T-cell (primary cell): ENCODE measurements around the gene HES5. TPM values are rescaled to one million over a fixed set of nuclear protein-coding genes. Genes with fewer than 3 reads are reported as not detected.
A peak's percentile ranks its signal among the peaks of the same experiment; 100 is the strongest.

Experiments
- ATAC-seq, 4 experiments: fragments of 200-7000 bp in 3 of 4; fragments of 150-1000 bp in 1 of 4; cut with Tn5 transposase; replicated peaks in 1 of 4; 1 replicate in 3 of 4; 2 replicates in 1 of 4; pipeline ENCODE4 v1.10.0; 2021; ENCODE audit warnings: moderate library complexity in 3 of 4, mild to moderate bottlenecking in 2 of 4, moderate number of reproducible peaks in 1 of 4
- CTCF ChIA-PET, 2 donors: fragments of 300-600 bp; sonication (Branson Sonifier 250); formaldehyde crosslinking; loops; one replicate each; lab custom pipeline; 2022; ENCODE audit warnings: antibody characterized with exemption in 2 of 2; lab: Charles Lee
- POLR2A ChIA-PET, 2 donors: fragments of 300-600 bp; sonication (Branson Sonifier 250); formaldehyde crosslinking; loops; one replicate each; lab custom pipeline; 2022; ENCODE audit warnings: antibody characterized with exemption in 2 of 2; lab: Charles Lee
- DNase-seq, 35 experiments: peaks; one replicate each; pipeline versions ENCODE4 v3.0.0 to v3.0.0-alpha.2; 2013 to 2023
- H3K27ac ChIP-seq: one replicate; pipeline ENCODE4 v1.5.1; 2013; ENCODE audit warnings: low read length
- H3K27me3 ChIP-seq, 2 experiments: replicated peaks in 1 of 2; 1 replicate in 1 of 2; 2 replicates in 1 of 2; pipeline versions ENCODE4 v1.6.1 to v1.7.0; 2013; ENCODE audit warnings: low read length in 1 of 2, mixed read lengths in 1 of 2; ENCODE audit not compliant: control insufficient read depth in 2 of 2, insufficient read depth in 2 of 2; ENCODE audit errors: extremely low read depth in 1 of 2
- H3K36me3 ChIP-seq, 2 donors: 1 replicate in 1 of 2; 2 replicates in 1 of 2; pipeline versions ENCODE4 v1.6.1 to v1.7.0; 2013; ENCODE audit warnings: low read length in 1 of 2; ENCODE audit not compliant: control insufficient read depth in 2 of 2, insufficient read depth in 1 of 2; ENCODE audit errors: extremely low read depth in 1 of 2
- H3K4me1 ChIP-seq, 2 experiments: 1 replicate in 1 of 2; 2 replicates in 1 of 2; pipeline versions ENCODE4 v1.6.1 to v1.7.0; 2013; ENCODE audit warnings: low read length in 2 of 2, mixed read lengths in 1 of 2; ENCODE audit not compliant: insufficient read depth in 2 of 2, control insufficient read depth in 1 of 2; ENCODE audit errors: extremely low read depth in 1 of 2
- H3K4me3 ChIP-seq, 2 donors: 1 replicate in 1 of 2; 2 replicates in 1 of 2; pipeline versions ENCODE4 v1.5.1 to v1.7.0; 2013; ENCODE audit warnings: mild to moderate bottlenecking in 2 of 2, low read length in 1 of 2, moderate library complexity in 1 of 2; ENCODE audit not compliant: control insufficient read depth in 1 of 2; ENCODE audit errors: extremely low read depth in 1 of 2
- H3K9me3 ChIP-seq: 2 replicates; pipeline ENCODE4 v1.7.0; 2013
- H3K27ac Mint-ChIP-seq, 2 donors: one replicate each; pipeline ENCODE4 v1.8.0; 2020 to 2021; ENCODE audit warnings: mild to moderate bottlenecking in 2 of 2, mixed read lengths in 2 of 2
- H3K27me3 Mint-ChIP-seq, 2 donors: one replicate each; pipeline ENCODE4 v1.8.0; 2021 to 2022; ENCODE audit warnings: mixed read lengths in 2 of 2
- H3K36me3 Mint-ChIP-seq: one replicate; pipeline ENCODE4 v1.8.0; 2021; ENCODE audit warnings: mixed read lengths
- H3K4me1 Mint-ChIP-seq, 3 donors: one replicate each; pipeline ENCODE4 v1.8.0; 2020 to 2022; ENCODE audit warnings: mixed read lengths in 3 of 3, mild to moderate bottlenecking in 1 of 3
- H3K4me3 Mint-ChIP-seq, 3 donors: one replicate each; pipeline ENCODE4 v1.8.0; 2020 to 2022; ENCODE audit warnings: mild to moderate bottlenecking in 3 of 3, mixed read lengths in 3 of 3, moderate library complexity in 3 of 3
- H3K9me3 Mint-ChIP-seq, 3 donors: one replicate each; pipeline ENCODE4 v1.8.0; 2020 to 2022; ENCODE audit warnings: mixed read lengths in 3 of 3
- WGBS: methylation state at CpG from one replicate; pipeline ENCODE4 v1.1.5; 2013; ENCODE audit warnings: missing lambda C conversion rate; ENCODE audit not compliant: insufficient coverage; 5-methylcytosine and 5-hydroxymethylcytosine counted together
- total RNA-seq, 35 experiments: library from RNA in 6 of 35; stranded (reverse) in 6 of 35; fragments of 120-200 nt in 1 of 35; gene quantifications; one replicate each; pipeline versions ENCODE4 v1.2.1 to v1.2.4 and lab custom pipeline; 2013 to 2026

Gene HES5
- total RNA-seq, 5 donors from 2014 or later (not counting 1 experiment from before 2014, with no cell fraction given), result not detected

GRCh38 chr1:2506901-2507565, 23.0 kb downstream of the HES5 start:
- H3K36me3 ChIP-seq, result peaks cover 10 to 38% of the 10 kb centered on the region in 2 donors
- H3K36me3 Mint-ChIP-seq, result peaks cover 12% of the 10 kb centered on the region
- no peak overlapping the region for H3K4me3 ChIP-seq
- peaks cover 0 to 4% of the 10 kb centered on the region in 2 experiments for H3K4me1 ChIP-seq
- no peaks in the 10 kb centered on the region for H3K27me3 Mint-ChIP-seq
- H3K9me3 Mint-ChIP-seq, result no peaks in the 10 kb centered on the region
- ATAC-seq (no peak), DNase-seq (no peak)
- ChIA-PET POLR2A (no interaction called here), CTCF (no interaction called here)
- no peaks in the 10 kb centered on the region for H3K9me3 ChIP-seq
- no peak overlapping the region for H3K4me3 Mint-ChIP-seq
- WGBS, result 75% methylated on average over 15 of the region's 15 CpGs
- H3K4me1 Mint-ChIP-seq, result no peaks in the 10 kb centered on the region
- no peak overlapping the region for H3K27ac Mint-ChIP-seq
- no peaks in the 10 kb centered on the region for H3K27me3 ChIP-seq
- H3K27ac ChIP-seq, result no peak overlapping the region

DNA sequence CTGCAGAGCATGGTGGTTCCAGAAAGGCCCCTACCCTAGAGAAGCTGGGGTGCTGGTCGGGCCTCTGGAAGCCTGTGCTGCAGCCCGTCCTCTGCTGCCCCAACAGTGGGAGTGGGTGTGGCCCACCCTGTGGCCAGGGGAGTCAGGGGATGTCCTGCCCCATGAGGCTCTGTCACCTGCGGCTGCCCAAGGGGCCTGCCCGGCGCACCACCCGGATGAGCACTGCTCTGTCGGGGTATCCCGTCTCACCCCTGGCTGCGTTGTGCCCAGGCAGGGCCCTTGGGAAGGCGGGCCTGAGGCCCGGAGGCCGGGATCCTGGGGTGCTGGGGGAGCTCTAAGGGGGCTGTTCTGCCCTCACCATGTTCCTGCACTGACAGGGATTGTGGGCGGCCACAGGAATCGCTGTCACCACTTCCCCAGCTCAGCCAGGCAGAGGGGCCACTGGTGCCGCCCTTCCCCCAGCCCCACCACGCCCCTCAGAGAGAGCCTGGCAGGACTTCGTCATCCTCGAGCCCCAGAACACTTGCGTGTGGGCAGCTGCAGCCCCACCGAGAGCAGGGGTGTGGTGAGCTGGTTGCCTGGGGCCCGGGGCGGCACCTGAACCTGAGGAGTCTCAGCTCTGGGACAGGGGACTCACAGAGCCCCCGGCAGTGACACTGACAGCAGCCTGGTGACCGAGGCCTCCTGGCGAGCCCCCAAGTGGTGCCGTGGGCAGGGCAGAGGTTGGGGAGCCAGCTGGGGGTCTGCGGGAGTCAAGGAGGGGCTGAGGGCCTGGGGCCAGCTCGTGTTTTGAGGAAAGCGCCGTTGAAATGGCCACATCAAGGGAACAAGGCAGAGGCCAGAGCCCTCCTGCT, 23.8 kb downstream of the HES5 start:
- 72% methylated on average over 29 of the region's 30 CpGs for WGBS
- Mint-ChIP-seq H3K4me1 (no peaks in the 10 kb centered on the region), H3K9me3 (no peaks in the 10 kb centered on the region), H3K27ac (no peak overlapping the region), H3K27me3 (no peaks in the 10 kb centered on the region), H3K4me3 (no peak overlapping the region), H3K36me3 (peaks cover 9% of the 10 kb centered on the region)
- POLR2A ChIA-PET, result no interaction called here
- Histone ChIP-seq H3K27me3 (no peaks in the 10 kb centered on the region), H3K9me3 (no peaks in the 10 kb centered on the region), H3K36me3 (peaks cover 5 to 30% of the 10 kb centered on the region in 2 donors), H3K27ac (no peak overlapping the region), H3K4me3 (no peak overlapping the region), H3K4me1 (peaks cover 0 to 8% of the 10 kb centered on the region in 2 experiments)
- DNase-seq (no peak), ATAC-seq (peak in 1 of 4 experiments; percentile 7)
- CTCF ChIA-PET, result no interaction called here

- CTCF ChIA-PET, result no interaction called here
- peaks cover under 1 to 2% (median 1%) of the 10 kb centered on the region in 3 donors for H3K4me1 Mint-ChIP-seq
- ATAC-seq, result no peak
Observed at GRCh38 chr1:2505461-2505994, 24.5 kb downstream of the HES5 start.

GRCh38 chr1:2504949-2505272, 25.2 kb downstream of the HES5 start:
- no peak overlapping the region for H3K27ac ChIP-seq
- DNase-seq (no peak), ATAC-seq (no peak)
- H3K9me3 ChIP-seq, result no peaks in the 10 kb centered on the region
- H3K27me3 ChIP-seq, result no peaks in the 10 kb centered on the region
- Mint-ChIP-seq H3K27me3 (no peaks in the 10 kb centered on the region), H3K27ac (no peak overlapping the region), H3K9me3 (no peaks in the 10 kb centered on the region), H3K36me3 (peaks cover 9% of the 10 kb centered on the region), H3K4me1 (peaks cover 6 to 8% (median 8%) of the 10 kb centered on the region in 3 donors), H3K4me3 (no peak overlapping the region)
- ChIA-PET CTCF (no interaction called here), POLR2A (no interaction called here)
- WGBS, result 68% methylated on average over 14 of the region's 22 CpGs
- H3K4me1 ChIP-seq, result peaks cover 4 to 20% of the 10 kb centered on the region in 2 experiments
- H3K4me3 ChIP-seq, result no peak overlapping the region
- peaks cover 5 to 17% of the 10 kb centered on the region in 2 donors for H3K36me3 ChIP-seq

More at GRCh38 chr1:2505461-2505994, 24.5 kb downstream of the HES5 start:
- Histone ChIP-seq H3K4me1 (peaks cover under 1 to 13% of the 10 kb centered on the region in 2 experiments), H3K27me3 (no peaks in the 10 kb centered on the region), H3K9me3 (no peaks in the 10 kb centered on the region), H3K4me3 (no peak overlapping the region), H3K36me3 (peaks cover 5 to 23% of the 10 kb centered on the region in 2 donors), H3K27ac (no peak overlapping the region)
- POLR2A ChIA-PET, result no interaction called here
- Mint-ChIP-seq H3K36me3 (peaks cover 9% of the 10 kb centered on the region), H3K9me3 (no peaks in the 10 kb centered on the region), H3K27me3 (no peaks in the 10 kb centered on the region), H3K27ac (no peak overlapping the region), H3K4me3 (no peak overlapping the region)
- WGBS, result 85% methylated on average over 21 of the region's 21 CpGs
- no peak for DNase-seq

DNA sequence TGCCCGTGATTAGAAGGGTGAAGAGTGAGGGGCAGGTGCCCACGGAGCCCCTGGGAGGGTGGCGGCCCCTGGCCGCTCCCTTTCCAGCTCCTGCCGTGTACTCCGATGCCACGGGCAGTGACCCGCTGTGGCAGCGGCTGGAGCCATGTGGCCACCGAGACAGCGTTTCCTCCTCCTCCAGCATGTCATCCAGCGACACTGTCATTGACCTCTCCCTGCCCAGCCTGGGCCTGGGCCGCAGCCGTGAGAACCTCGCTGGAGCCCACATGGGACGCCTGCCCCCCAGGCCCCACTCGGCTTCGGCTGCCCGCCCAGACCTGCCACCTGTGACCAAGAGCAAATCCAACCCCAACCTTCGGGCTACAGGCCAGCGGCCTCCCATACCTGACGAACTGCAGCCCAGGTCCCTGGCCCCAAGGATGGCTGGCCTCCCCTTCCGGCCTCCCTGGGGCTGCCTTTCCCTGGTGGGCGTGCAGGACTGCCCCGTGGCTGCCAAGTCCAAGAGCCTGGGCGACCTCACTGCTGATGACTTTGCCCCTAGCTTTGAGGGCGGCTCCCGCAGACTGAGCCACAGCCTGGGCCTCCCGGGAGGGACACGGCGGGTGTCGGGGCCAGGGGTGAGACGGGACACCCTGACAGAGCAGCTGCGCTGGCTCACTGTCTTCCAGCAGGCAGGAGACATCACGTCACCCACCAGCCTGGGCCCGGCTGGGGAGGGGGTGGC, 25.7 kb downstream of the HES5 start:
- H3K27me3 Mint-ChIP-seq, result no peaks in the 10 kb centered on the region
- POLR2A ChIA-PET, result no interaction called here
- H3K36me3 ChIP-seq, result peaks cover 5 to 11% of the 10 kb centered on the region in 2 donors
- no peaks in the 10 kb centered on the region for H3K9me3 Mint-ChIP-seq
- no peak overlapping the region for H3K4me3 Mint-ChIP-seq
- CTCF ChIA-PET, result no interaction called here
- H3K27ac Mint-ChIP-seq, result no peak overlapping the region
- H3K27ac ChIP-seq, result no peak overlapping the region
- no peaks in the 10 kb centered on the region for H3K27me3 ChIP-seq
- ATAC-seq, result no peak
- peaks cover 7% of the 10 kb centered on the region for H3K36me3 Mint-ChIP-seq
- no peaks in the 10 kb centered on the region for H3K9me3 ChIP-seq
- H3K4me1 ChIP-seq, result peaks cover 8 to 25% of the 10 kb centered on the region in 2 experiments
- no peak for DNase-seq
- no peak overlapping the region for H3K4me3 ChIP-seq
- 85% methylated on average over 32 of the region's 36 CpGs for WGBS
- H3K4me1 Mint-ChIP-seq, result peaks cover 6 to 13% (median 12%) of the 10 kb centered on the region in 3 donors

DNA sequence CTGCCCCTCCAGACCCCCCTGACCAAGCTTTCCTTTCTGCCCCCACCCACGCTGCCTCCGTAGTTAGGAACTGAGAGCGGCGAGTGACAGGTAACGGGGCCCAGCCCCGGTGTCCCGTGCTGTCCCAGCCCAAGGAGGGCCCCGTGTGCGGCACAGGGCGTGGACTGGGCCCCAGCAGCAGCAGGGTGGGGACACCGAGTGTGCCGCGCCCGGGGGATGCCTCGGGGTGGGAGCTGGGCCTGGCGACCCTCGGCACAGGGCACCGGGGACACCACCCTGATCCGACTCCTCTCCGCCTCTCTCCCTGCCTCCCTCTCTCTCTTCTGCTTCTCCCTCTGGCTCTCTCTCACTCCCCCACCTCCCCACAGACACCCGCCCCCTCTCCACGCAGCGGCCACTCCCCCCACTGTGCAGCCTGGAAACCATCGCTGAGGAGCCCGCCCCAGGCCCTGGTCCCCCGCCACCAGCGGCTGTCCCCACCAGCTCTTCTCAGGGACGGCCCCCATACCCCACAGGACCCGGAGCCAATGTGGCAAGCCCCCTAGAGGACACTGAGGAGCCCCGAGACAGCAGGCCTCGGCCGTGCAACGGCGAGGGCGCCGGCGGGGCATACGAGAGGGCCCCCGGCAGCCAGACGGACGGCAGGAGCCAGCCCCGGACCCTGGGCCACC, 26.4 kb downstream of the HES5 start:
- ATAC-seq (no peak), DNase-seq (no peak)
- Mint-ChIP-seq H3K36me3 (peaks cover 3% of the 10 kb centered on the region), H3K27me3 (no peaks in the 10 kb centered on the region), H3K9me3 (no peaks in the 10 kb centered on the region), H3K4me3 (no peak overlapping the region), H3K27ac (no peak overlapping the region), H3K4me1 (peaks cover 6 to 18% (median 15%) of the 10 kb centered on the region in 3 donors)
- ChIA-PET POLR2A (no interaction called here), CTCF (no interaction called here)
- Histone ChIP-seq H3K36me3 (peaks cover 5 to 6% of the 10 kb centered on the region in 2 donors), H3K4me3 (no peak overlapping the region), H3K4me1 (peaks cover 9 to 32% of the 10 kb centered on the region in 2 experiments), H3K9me3 (no peaks in the 10 kb centered on the region), H3K27me3 (no peaks in the 10 kb centered on the region), H3K27ac (no peak overlapping the region)
- WGBS, result 71% methylated on average over 37 of the region's 42 CpGs
